ENCODE measurements around the gene ITGAX.

GRCh38 chr16:31400191-31400590 lies 45.2 kb downstream of the ITGAX start:
- TF ChIP-seq POLR2A (IDR thresholded peaks at IDR 0.05; ENCODE audit: low read depth, low read length) (no peak), POLR2AphosphoS5 (IDR thresholded peaks at IDR 0.05; ENCODE audit: low read depth, low read length) (no peak)

Data from GM12892 (cell line).